ENCODE measurements around the gene MYL4.
A peak's percentile ranks its signal among the peaks of the same experiment; 100 is the strongest.

The MYL4 gene

GRCh38 chr17:47204722-47205418 lies 4.3 kb upstream of the MYL4 start:
- TF ChIP-seq, protein P1, sequence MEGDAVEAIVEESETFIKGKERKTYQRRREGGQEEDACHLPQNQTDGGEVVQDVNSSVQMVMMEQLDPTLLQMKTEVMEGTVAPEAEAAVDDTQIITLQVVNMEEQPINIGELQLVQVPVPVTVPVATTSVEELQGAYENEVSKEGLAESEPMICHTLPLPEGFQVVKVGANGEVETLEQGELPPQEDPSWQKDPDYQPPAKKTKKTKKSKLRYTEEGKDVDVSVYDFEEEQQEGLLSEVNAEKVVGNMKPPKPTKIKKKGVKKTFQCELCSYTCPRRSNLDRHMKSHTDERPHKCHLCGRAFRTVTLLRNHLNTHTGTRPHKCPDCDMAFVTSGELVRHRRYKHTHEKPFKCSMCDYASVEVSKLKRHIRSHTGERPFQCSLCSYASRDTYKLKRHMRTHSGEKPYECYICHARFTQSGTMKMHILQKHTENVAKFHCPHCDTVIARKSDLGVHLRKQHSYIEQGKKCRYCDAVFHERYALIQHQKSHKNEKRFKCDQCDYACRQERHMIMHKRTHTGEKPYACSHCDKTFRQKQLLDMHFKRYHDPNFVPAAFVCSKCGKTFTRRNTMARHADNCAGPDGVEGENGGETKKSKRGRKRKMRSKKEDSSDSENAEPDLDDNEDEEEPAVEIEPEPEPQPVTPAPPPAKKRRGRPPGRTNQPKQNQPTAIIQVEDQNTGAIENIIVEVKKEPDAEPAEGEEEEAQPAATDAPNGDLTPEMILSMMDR (IDR thresholded peaks at IDR 0.05) = no peak
- Histone ChIP-seq H3K27ac (peak overlapping the region; percentile 78 to 82), H3K4me3 (peak overlapping the region; percentile 28)
- DNase-seq (ENCODE audit: low spot score) = no peak

DNA sequence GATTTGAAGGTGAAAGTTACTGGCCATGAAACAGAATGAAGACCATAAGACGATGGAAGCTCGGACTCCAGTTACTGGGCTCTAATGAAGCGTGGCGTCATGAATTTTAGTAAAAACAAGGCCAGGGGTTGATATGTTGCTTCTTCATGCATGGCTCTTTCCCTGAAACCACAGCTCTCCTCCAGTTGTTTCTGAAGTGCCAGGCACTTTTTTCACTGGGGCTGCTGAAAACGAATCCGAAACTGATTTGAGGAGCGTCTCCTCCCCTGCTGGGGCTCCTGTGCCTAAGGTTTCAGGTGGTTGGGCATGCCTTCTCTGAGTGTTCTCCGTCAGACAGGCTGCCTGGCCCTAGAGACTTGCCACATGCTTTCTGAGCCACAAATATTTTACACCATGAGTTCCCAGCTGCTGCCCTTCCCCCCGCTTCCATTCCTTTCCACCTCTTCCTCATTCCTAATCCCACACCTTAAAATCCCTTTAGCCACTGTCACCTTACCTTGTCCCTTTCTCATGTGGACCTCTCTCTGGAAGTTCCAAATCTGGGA lies 3.7 kb upstream of the MYL4 start:
- Histone ChIP-seq H3K27ac (peak overlapping the region; percentile 78 to 82), H3K4me3 (peak overlapping the region; percentile 28)
- TF ChIP-seq, protein P1 (IDR thresholded peaks at IDR 0.05) = no peak
- no peak for DNase-seq (ENCODE audit: low spot score)

- H3K27ac ChIP-seq = no peak overlapping the region
Measured at GRCh38 chr17:47207143-47208067, 1.7 kb upstream of the MYL4 start.

DNA sequence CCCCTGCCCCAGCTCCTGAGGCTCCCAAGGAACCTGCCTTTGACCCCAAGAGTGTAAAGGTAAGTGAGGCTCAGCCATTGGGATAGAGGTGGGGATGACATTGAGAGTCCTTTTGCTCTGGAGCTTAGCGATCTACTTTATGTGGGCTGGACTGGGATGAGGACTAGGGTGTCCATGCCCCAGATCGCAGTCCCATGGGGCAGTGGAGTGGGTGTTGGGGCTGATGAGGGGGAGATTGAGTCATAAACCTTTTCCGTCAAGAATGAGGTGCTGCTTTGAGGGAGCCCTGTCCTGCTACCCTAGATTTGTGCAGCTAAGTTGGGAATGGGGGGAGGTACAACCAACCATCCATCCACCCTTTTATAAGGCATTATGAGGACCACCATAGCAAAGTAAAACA lies 351 bp downstream of the MYL4 start:
- no peak overlapping the region for H3K4me3 ChIP-seq
- H3K27ac ChIP-seq = no peak overlapping the region
- DNase-seq (ENCODE audit: low spot score) = no peak
- TF ChIP-seq, protein P1 (IDR thresholded peaks at IDR 0.05) = no peak

More at GRCh38 chr17:47207143-47208067, 1.7 kb upstream of the MYL4 start:
- no peak overlapping the region for H3K4me3 ChIP-seq
- TF ChIP-seq, protein P1 (IDR thresholded peaks at IDR 0.05) = no peak
- DNase-seq (ENCODE audit: low spot score) = no peak

GRCh38 chr17:47210105-47210504 lies 957 bp downstream of the MYL4 start:
- Histone ChIP-seq H3K4me3 (no peak overlapping the region), H3K27ac (peak overlapping the region in 1 of 2 donors; percentile 31)
- DNase-seq (ENCODE audit: low spot score) = no peak
- TF ChIP-seq, protein P1 (IDR thresholded peaks at IDR 0.05) = no peak

DNA sequence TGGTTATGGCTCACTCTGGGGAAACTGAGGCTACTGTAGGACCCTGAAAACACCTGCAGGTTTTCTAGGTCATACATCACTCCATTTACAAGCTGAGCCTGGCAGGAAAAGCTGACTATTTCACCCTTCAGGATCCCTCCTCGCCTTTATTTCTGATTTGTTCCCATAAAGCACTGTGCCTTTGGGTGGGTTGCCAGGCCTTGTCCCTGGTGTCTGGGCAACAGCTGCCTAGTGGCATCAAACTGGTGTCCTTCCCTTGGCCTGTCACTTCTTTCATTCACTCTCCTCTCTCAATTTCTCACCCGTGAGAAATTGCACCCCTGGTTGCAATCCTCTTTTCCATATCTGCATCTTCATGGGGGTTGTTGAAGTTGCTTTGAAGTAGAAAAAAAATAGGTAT lies 1.6 kb downstream of the MYL4 start:
- Histone ChIP-seq H3K27ac (no peak overlapping the region), H3K4me3 (no peak overlapping the region)
- DNase-seq (ENCODE audit: low spot score) = no peak
- TF ChIP-seq, protein P1 (IDR thresholded peaks at IDR 0.05) = no peak

Data from coronary artery (tissue), 2 donors.